ENCODE measurements around the gene GFPT2.

The GFPT2 gene

DNA sequence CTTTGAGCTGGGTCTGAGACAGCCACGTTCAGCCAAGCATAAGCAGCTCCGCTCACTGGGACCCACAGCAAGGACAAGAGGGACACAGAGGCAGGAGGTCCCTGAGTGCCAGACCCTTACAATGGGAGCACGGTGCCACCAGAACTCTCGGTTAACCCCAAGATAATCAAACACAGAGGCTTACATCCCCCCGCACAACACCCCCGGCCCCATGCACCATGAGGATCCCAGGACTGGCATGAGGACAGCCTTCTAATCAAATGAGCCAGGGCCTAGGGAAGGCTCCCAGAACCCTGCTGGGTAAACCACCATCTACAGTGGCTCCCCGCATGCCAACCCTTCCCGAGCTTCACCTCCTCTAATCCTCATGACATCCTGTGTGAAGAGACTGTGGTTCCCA is 7.4 kb downstream of the GFPT2 start:
- no peak for TF ChIP-seq CEBPB (IDR thresholded peaks at IDR 0.05)
- no peak for TF ChIP-seq RAD21 (IDR thresholded peaks at IDR 0.05; ENCODE audit: low read depth)
- no peak for TF ChIP-seq FOXM1 (IDR thresholded peaks at IDR 0.05; ENCODE audit: borderline replicate concordance, low read depth)
- TF ChIP-seq ZBTB7A (IDR thresholded peaks at IDR 0.05; ENCODE audit: low read depth): no peak
- no peak for TF ChIP-seq EP300 (IDR thresholded peaks at IDR 0.05; ENCODE audit: borderline replicate concordance)
- no peak for TF ChIP-seq TAF1 (IDR thresholded peaks at IDR 0.05; ENCODE audit: low read depth)
- TF ChIP-seq, protein P1, sequence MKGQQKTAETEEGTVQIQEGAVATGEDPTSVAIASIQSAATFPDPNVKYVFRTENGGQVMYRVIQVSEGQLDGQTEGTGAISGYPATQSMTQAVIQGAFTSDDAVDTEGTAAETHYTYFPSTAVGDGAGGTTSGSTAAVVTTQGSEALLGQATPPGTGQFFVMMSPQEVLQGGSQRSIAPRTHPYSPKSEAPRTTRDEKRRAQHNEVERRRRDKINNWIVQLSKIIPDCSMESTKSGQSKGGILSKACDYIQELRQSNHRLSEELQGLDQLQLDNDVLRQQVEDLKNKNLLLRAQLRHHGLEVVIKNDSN (IDR thresholded peaks at IDR 0.05): no peak
- TF ChIP-seq CREB1 (IDR thresholded peaks at IDR 0.05; ENCODE audit: low read depth): no peak
- no peak for TF ChIP-seq YY1 (IDR thresholded peaks at IDR 0.05; ENCODE audit: low read depth)
- no peak for TF ChIP-seq TCF12 (IDR thresholded peaks at IDR 0.05; ENCODE audit: low read depth)
- TF ChIP-seq, protein P2, sequence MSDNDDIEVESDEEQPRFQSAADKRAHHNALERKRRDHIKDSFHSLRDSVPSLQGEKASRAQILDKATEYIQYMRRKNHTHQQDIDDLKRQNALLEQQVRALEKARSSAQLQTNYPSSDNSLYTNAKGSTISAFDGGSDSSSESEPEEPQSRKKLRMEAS (IDR thresholded peaks at IDR 0.05): no peak
- no peak for TF ChIP-seq EGR1 (IDR thresholded peaks at IDR 0.05)
- no peak for TF ChIP-seq NFIC (IDR thresholded peaks at IDR 0.05)
- no peak for TF ChIP-seq TEAD4 (IDR thresholded peaks at IDR 0.05)
- no peak for TF ChIP-seq REST (IDR thresholded peaks at IDR 0.05; ENCODE audit: low read depth)

DNA sequence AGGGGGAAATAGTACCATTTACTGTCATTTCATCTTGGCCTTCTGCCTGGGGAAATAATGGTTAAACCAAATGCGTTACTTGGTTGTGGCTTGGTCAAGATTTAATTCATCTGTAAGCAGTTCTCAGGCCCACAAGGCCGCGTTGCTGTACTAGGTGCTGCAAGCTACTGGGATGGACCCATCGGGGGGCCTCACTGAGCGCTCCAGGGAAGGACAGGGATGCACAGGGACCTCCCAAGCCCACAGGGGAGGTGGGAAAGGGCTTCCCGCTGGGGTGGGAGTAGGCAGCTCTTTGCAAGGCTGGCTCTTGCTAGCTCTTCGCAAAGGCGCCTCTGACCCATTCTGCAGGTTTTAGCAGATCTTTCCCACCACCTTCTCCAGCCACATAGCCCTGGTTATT is 8.0 kb downstream of the GFPT2 start:
- TF ChIP-seq YY1 (IDR thresholded peaks at IDR 0.05; ENCODE audit: low read depth) (no peak), TCF12 (IDR thresholded peaks at IDR 0.05; ENCODE audit: low read depth) (no peak), TAF1 (IDR thresholded peaks at IDR 0.05; ENCODE audit: low read depth) (no peak), NFIC (IDR thresholded peaks at IDR 0.05) (no peak), EP300 (IDR thresholded peaks at IDR 0.05; ENCODE audit: borderline replicate concordance) (no peak), EGR1 (IDR thresholded peaks at IDR 0.05) (no peak), FOXM1 (IDR thresholded peaks at IDR 0.05; ENCODE audit: borderline replicate concordance, low read depth) (no peak), RAD21 (IDR thresholded peaks at IDR 0.05; ENCODE audit: low read depth) (no peak), TEAD4 (IDR thresholded peaks at IDR 0.05) (no peak), ZBTB7A (IDR thresholded peaks at IDR 0.05; ENCODE audit: low read depth) (no peak), CREB1 (IDR thresholded peaks at IDR 0.05; ENCODE audit: low read depth) (no peak)
- TF ChIP-seq, protein P2 (IDR thresholded peaks at IDR 0.05): no peak
- TF ChIP-seq, protein P1 (IDR thresholded peaks at IDR 0.05): no peak

DNA sequence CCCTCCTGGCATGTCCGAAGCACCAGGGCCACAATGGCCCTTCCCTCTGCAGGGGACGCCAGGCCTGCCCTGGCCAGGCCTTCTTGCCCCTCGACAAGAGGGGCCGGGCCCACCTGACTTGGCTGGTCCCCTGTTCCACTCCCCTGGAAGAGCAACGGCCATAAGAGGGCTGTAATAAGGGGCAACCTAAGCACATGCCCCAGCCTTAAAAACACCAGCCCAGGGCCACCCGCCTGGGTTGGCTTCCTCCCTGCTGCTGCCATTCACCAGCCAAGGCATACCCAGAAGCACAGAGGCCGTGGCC is 8.5 kb downstream of the GFPT2 start:
- no peak for TF ChIP-seq TAF1 (IDR thresholded peaks at IDR 0.05; ENCODE audit: low read depth)
- TF ChIP-seq, protein P1 (IDR thresholded peaks at IDR 0.05): no peak
- no peak for TF ChIP-seq ZBTB7A (IDR thresholded peaks at IDR 0.05; ENCODE audit: low read depth)
- no peak for TF ChIP-seq NFIC (IDR thresholded peaks at IDR 0.05)
- no peak for TF ChIP-seq YY1 (IDR thresholded peaks at IDR 0.05; ENCODE audit: low read depth)
- TF ChIP-seq, protein P2 (IDR thresholded peaks at IDR 0.05): no peak
- no peak for TF ChIP-seq CREB1 (IDR thresholded peaks at IDR 0.05; ENCODE audit: low read depth)
- TF ChIP-seq CEBPB (IDR thresholded peaks at IDR 0.05): no peak
- no peak for TF ChIP-seq TCF12 (IDR thresholded peaks at IDR 0.05; ENCODE audit: low read depth)
- no peak for TF ChIP-seq RAD21 (IDR thresholded peaks at IDR 0.05; ENCODE audit: low read depth)
- no peak for TF ChIP-seq EGR1 (IDR thresholded peaks at IDR 0.05)
- TF ChIP-seq FOXM1 (IDR thresholded peaks at IDR 0.05; ENCODE audit: borderline replicate concordance, low read depth): no peak
- no peak for TF ChIP-seq EP300 (IDR thresholded peaks at IDR 0.05; ENCODE audit: borderline replicate concordance)
- TF ChIP-seq REST (IDR thresholded peaks at IDR 0.05; ENCODE audit: low read depth): no peak
- no peak for TF ChIP-seq TEAD4 (IDR thresholded peaks at IDR 0.05)

- TF ChIP-seq FOXM1 (IDR thresholded peaks at IDR 0.05; ENCODE audit: borderline replicate concordance, low read depth): no peak
- TF ChIP-seq TEAD4 (IDR thresholded peaks at IDR 0.05): no peak
- no peak for TF ChIP-seq TCF12 (IDR thresholded peaks at IDR 0.05; ENCODE audit: low read depth)
- no peak for TF ChIP-seq RAD21 (IDR thresholded peaks at IDR 0.05; ENCODE audit: low read depth)
- TF ChIP-seq EGR1 (IDR thresholded peaks at IDR 0.05): no peak
- peak; percentile 89 for TF ChIP-seq CEBPB (IDR thresholded peaks at IDR 0.05)
- TF ChIP-seq EP300 (IDR thresholded peaks at IDR 0.05; ENCODE audit: borderline replicate concordance): no peak
- no peak for TF ChIP-seq CREB1 (IDR thresholded peaks at IDR 0.05; ENCODE audit: low read depth)
Observed at GRCh38 chr5:180343831-180344695, 9.1 kb downstream of the GFPT2 start.
